Nephron (organoid): ENCODE results near the gene CEP85L.

ENCODE experiments used
- H3K27ac Mint-ChIP-seq, 3 experiments: 2 replicates each; pipeline ENCODE4 v1.8.0; 2020; ENCODE audit warnings: mixed read lengths in 3 of 3, mild to moderate bottlenecking in 2 of 3, moderate library complexity in 1 of 3
- H3K27me3 Mint-ChIP-seq: 2 replicates; pipeline ENCODE4 v1.8.0; 2021; ENCODE audit warnings: low read depth, mild to moderate bottlenecking, moderate library complexity, mixed read lengths
- H3K36me3 Mint-ChIP-seq: 2 replicates; pipeline ENCODE4 v1.8.0; 2020; ENCODE audit warnings: low read depth, mixed read lengths
- H3K4me1 Mint-ChIP-seq: 2 replicates; pipeline ENCODE4 v1.8.0; 2020; ENCODE audit warnings: mixed read lengths
- H3K4me3 Mint-ChIP-seq, 3 experiments: 2 replicates each; pipeline ENCODE4 v1.8.0; 2020; ENCODE audit warnings: mild to moderate bottlenecking in 3 of 3, mixed read lengths in 3 of 3, moderate library complexity in 2 of 3
- H3K9me3 Mint-ChIP-seq: 2 replicates; pipeline ENCODE4 v1.8.0; 2020; ENCODE audit warnings: mixed read lengths
- CTCF ChIP-seq, 3 experiments: fragments of 200-600 bp; sonication (generic); IDR thresholded peaks; one replicate each; pipeline ENCODE4 v1.5.0; 2021; ENCODE audit warnings: antibody characterized with exemption in 3 of 3; ENCODE audit not compliant: unreplicated experiment in 3 of 3

Gene CEP85L

GRCh38 chr6:118651282-118652050 lies at the start of gene CEP85L:
Gene CEP85L (minus strand): TSS chr6:118651591. CDS start chr6:118651269, 322 bp downstream.
- Mint-ChIP-seq H3K27me3 (no peaks in the 10 kb centered on the region), H3K36me3 (no peaks in the 10 kb centered on the region), H3K4me3 (peak within 1 kb of the TSS; percentile 88 to 97 (median 95)), H3K27ac (peak within 1 kb of the TSS; percentile 86 to 95 (median 93)), H3K4me1 (peaks cover 22% of the 10 kb centered on the region), H3K9me3 (no peaks in the 10 kb centered on the region)
- TF ChIP-seq CTCF (IDR thresholded peaks at IDR 0.05; ENCODE audit: unreplicated experiment in 3 of 3) = no peak

- no peak overlapping the region for H3K4me3 Mint-ChIP-seq
- H3K4me1 Mint-ChIP-seq = peaks cover 9% of the 10 kb centered on the region
- H3K27me3 Mint-ChIP-seq = no peaks in the 10 kb centered on the region
- H3K9me3 Mint-ChIP-seq = no peaks in the 10 kb centered on the region
- TF ChIP-seq CTCF (IDR thresholded peaks at IDR 0.05; ENCODE audit: unreplicated experiment in 3 of 3) = no peak
- no peak overlapping the region for H3K27ac Mint-ChIP-seq
- H3K36me3 Mint-ChIP-seq = no peaks in the 10 kb centered on the region
These were observed 49.1 kb upstream of the CEP85L start for GRCh38 chr6:118700531-118700930.

GRCh38 chr6:118697554-118697953 lies 46.2 kb upstream of the CEP85L start:
- H3K4me3 Mint-ChIP-seq = no peak overlapping the region
- H3K27ac Mint-ChIP-seq = no peak overlapping the region
- H3K36me3 Mint-ChIP-seq = no peaks in the 10 kb centered on the region
- TF ChIP-seq CTCF (IDR thresholded peaks at IDR 0.05; ENCODE audit: unreplicated experiment in 3 of 3) = no peak
- no peaks in the 10 kb centered on the region for H3K27me3 Mint-ChIP-seq
- no peaks in the 10 kb centered on the region for H3K9me3 Mint-ChIP-seq
- no peaks in the 10 kb centered on the region for H3K4me1 Mint-ChIP-seq

GRCh38 chr6:118696271-118696670 lies 44.9 kb upstream of the CEP85L start:
- Mint-ChIP-seq H3K27me3 (no peaks in the 10 kb centered on the region), H3K36me3 (no peaks in the 10 kb centered on the region), H3K27ac (no peak overlapping the region), H3K4me3 (no peak overlapping the region), H3K9me3 (no peaks in the 10 kb centered on the region), H3K4me1 (no peaks in the 10 kb centered on the region)
- no peak for TF ChIP-seq CTCF (IDR thresholded peaks at IDR 0.05; ENCODE audit: unreplicated experiment in 3 of 3)

- H3K27me3 Mint-ChIP-seq = no peaks in the 10 kb centered on the region
- no peak for TF ChIP-seq CTCF (IDR thresholded peaks at IDR 0.05; ENCODE audit: unreplicated experiment in 3 of 3)
- H3K27ac Mint-ChIP-seq = no peak overlapping the region
- H3K9me3 Mint-ChIP-seq = no peaks in the 10 kb centered on the region
- H3K36me3 Mint-ChIP-seq = no peaks in the 10 kb centered on the region
- no peaks in the 10 kb centered on the region for H3K4me1 Mint-ChIP-seq
- no peak overlapping the region for H3K4me3 Mint-ChIP-seq
These were observed 42.2 kb upstream of the CEP85L start for GRCh38 chr6:118693562-118693961.
